ENCODE measurements around the gene MEG3. TPM values are rescaled to one million over a fixed set of nuclear protein-coding genes. Genes with fewer than 3 reads are reported as not detected.

MEG3 gene
- total and polyA plus RNA-seq, 9 of the 15 experiments (the other 6 are each of a cell fraction or from before 2014, with no cell fraction given) = 0.10 to 5.3 (median 1.0) TPM; not detected in 1

- ChIA-PET POLR2A (interaction anchor here (1.2 kb wide), 1 partner anchor 214 kb away, joined by 6 read pairs; no protein-coding TSS in a partner anchor), CTCF (ENCODE audit: low intra/inter-chr PET ratio) (no interaction called here)
- WGBS (ENCODE audit: insufficient coverage, low coverage, missing lambda C conversion rate) = 18% methylated on average over 4 of the region's 5 CpGs
- H3K27me3 ChIP-seq (ENCODE audit: control insufficient read depth in 2 of 2, insufficient read depth in 2 of 2, low read length in 2 of 2) = peaks cover 0 to 7% of the 10 kb centered on the region in 2 experiments; a peak in 2 of 5 replicates
- H3K27ac ChIP-seq (ENCODE audit: extremely low read depth, low read depth, low read length) = no peak overlapping the region
- ATAC-seq = no peak
- no peak for FAIRE-seq
- TF ChIP-seq RFX7 (CRISPR knock-in tag; IDR thresholded peaks at IDR 0.05) (no peak), ZNF282 (CRISPR knock-in tag; IDR thresholded peaks at IDR 0.05) (no peak), ZBTB12 (CRISPR knock-in tag; IDR thresholded peaks at IDR 0.05) (no peak), IFI16 (CRISPR knock-in tag; IDR thresholded peaks at IDR 0.05) (no peak), ID3 (CRISPR knock-in tag; IDR thresholded peaks at IDR 0.05) (no peak), ID3 (tag; IDR thresholded peaks at IDR 0.05) (no peak), ZNF764 (CRISPR knock-in tag; IDR thresholded peaks at IDR 0.05; ENCODE audit: low read depth) (no peak), ETV6 (IDR thresholded peaks at IDR 0.05; ENCODE audit: borderline replicate concordance in 1 of 2, low read depth in 2 of 2, low read length in 1 of 2) (no peak), ETV6 (CRISPR knock-in tag; IDR thresholded peaks at IDR 0.05; ENCODE audit: borderline replicate concordance) (no peak), CUX1 (CRISPR knock-in tag; IDR thresholded peaks at IDR 0.05) (no peak)
- in situ Hi-C loops (cut with MboI) (no loop called here), intact Hi-C loops (cut with micrococcal nuclease) (no loop called here)
- no peaks in the 10 kb centered on the region for H4K20me1 ChIP-seq (replicated peaks; ENCODE audit: control insufficient read depth, insufficient read depth, low read length)
- no peak for DNase-seq (ENCODE audit: extremely low read depth in 1 of 4, low spot score in 3 of 4)
- H3K4me3 ChIP-seq = no peak overlapping the region
- no peak overlapping the region for H2AFZ ChIP-seq (ENCODE audit: low read depth, low read length)
- H3K36me3 ChIP-seq (ENCODE audit: control insufficient read depth, insufficient read depth, low read length) = no peaks in the 10 kb centered on the region
- H3K4me1 ChIP-seq (replicated peaks in 1 of 2; ENCODE audit: control insufficient read depth in 2 of 2, insufficient read depth in 2 of 2, low read length in 2 of 2) = peaks cover 0 to 4% of the 10 kb centered on the region in 2 experiments; a peak in 2 of 5 replicates
- H3K4me2 ChIP-seq (ENCODE audit: insufficient read depth, low read length) = no peak overlapping the region
- BruUV-seq (replicated peaks) = no TSS peak
- H3K9me3 ChIP-seq (replicated peaks; ENCODE audit: control insufficient read depth, insufficient read depth, low read depth, low read length) = no peaks in the 10 kb centered on the region; the same call in 1 of the 2 replicates
- H3K79me2 ChIP-seq (ENCODE audit: control insufficient read depth, insufficient read depth, low read length) = no peaks in the 10 kb centered on the region
- no peaks in the 10 kb centered on the region for H3K9me1 ChIP-seq (ENCODE audit: control insufficient read depth, insufficient read depth, low read length)
- H3K9ac ChIP-seq (ENCODE audit: insufficient read depth in 1 of 2, low read depth in 2 of 2, low read length in 2 of 2) = no peak overlapping the region
These were observed 62.9 kb downstream of the MEG3 start for GRCh38 chr14:100888789-100889315.

Measured in K562 (cell line).